GM19463 (cell line): Measurements from ENCODE around the gene DIPK1B.

ENCODE experiments used
- ATAC-seq: cut with Tn5 transposase; IDR thresholded peaks from one replicate; pipeline ENCODE4 v1.9.1; 2021; ENCODE audit warnings: mild to moderate bottlenecking, moderate library complexity; ENCODE audit not compliant: unreplicated experiment

DIPK1B gene

GRCh38 chr9:136673088-136673974, 39.0 kb upstream of the DIPK1B start:
- no peak for ATAC-seq

- ATAC-seq, result no peak
Observed at GRCh38 chr9:136673975-136674785, 38.2 kb upstream of the DIPK1B start.

- ATAC-seq, result no peak
Observed at GRCh38 chr9:136674786-136675349, 37.5 kb upstream of the DIPK1B start.

- no peak for ATAC-seq
Observed at GRCh38 chr9:136675477-136676296, 36.7 kb upstream of the DIPK1B start.

- ATAC-seq, result no peak
Observed at GRCh38 chr9:136676297-136676794, 36.0 kb upstream of the DIPK1B start.

- no peak for ATAC-seq
Observed at GRCh38 chr9:136676920-136677686, 35.3 kb upstream of the DIPK1B start.

- no peak for ATAC-seq
Observed at GRCh38 chr9:136678034-136678433, 34.3 kb upstream of the DIPK1B start.

- no peak for ATAC-seq
Observed at GRCh38 chr9:136678624-136679023, 33.7 kb upstream of the DIPK1B start.

- ATAC-seq, result no peak
Observed at GRCh38 chr9:136679431-136679941, 32.9 kb upstream of the DIPK1B start.

- no peak for ATAC-seq
Observed at GRCh38 chr9:136681029-136681428, 31.3 kb upstream of the DIPK1B start.

GRCh38 chr9:136681945-136682699, 30.2 kb upstream of the DIPK1B start:
- no peak for ATAC-seq

- no peak for ATAC-seq
Observed at GRCh38 chr9:136682710-136683109, 29.7 kb upstream of the DIPK1B start.

GRCh38 chr9:136683173-136683745, 29.1 kb upstream of the DIPK1B start:
- ATAC-seq, result no peak

- ATAC-seq, result no peak
Observed at GRCh38 chr9:136683755-136684154, 28.6 kb upstream of the DIPK1B start.

GRCh38 chr9:136684339-136684738, 28.0 kb upstream of the DIPK1B start:
- no peak for ATAC-seq

GRCh38 chr9:136684799-136685198, 27.6 kb upstream of the DIPK1B start:
- no peak for ATAC-seq

GRCh38 chr9:136685216-136685615, 27.2 kb upstream of the DIPK1B start:
- no peak for ATAC-seq

- no peak for ATAC-seq
Observed at GRCh38 chr9:136685790-136686533, 26.4 kb upstream of the DIPK1B start.
